HG03175 (cell line): Measurements from ENCODE around the gene PAM.
A peak's percentile ranks its signal among the peaks of the same experiment; 100 is the strongest.

ENCODE experiments used
- ATAC-seq: cut with Tn5 transposase; IDR thresholded peaks from one replicate; pipeline ENCODE4 v1.9.1; 2021; ENCODE audit warnings: mild to moderate bottlenecking, moderate library complexity; ENCODE audit not compliant: unreplicated experiment

Gene PAM

GRCh38 chr5:102927007-102927406, 171.9 kb downstream of the PAM start:
- no peak for ATAC-seq

GRCh38 chr5:102930244-102930643, 175.1 kb downstream of the PAM start:
- no peak for ATAC-seq

GRCh38 chr5:102931085-102931725, 176.1 kb downstream of the PAM start:
- no peak for ATAC-seq

GRCh38 chr5:102932781-102933180, 177.7 kb downstream of the PAM start:
- no peak for ATAC-seq

- no peak for ATAC-seq
Observed at GRCh38 chr5:102933316-102933715, 178.2 kb downstream of the PAM start.

- ATAC-seq = no peak
Observed at GRCh38 chr5:102933721-102934459, 178.8 kb downstream of the PAM start.

GRCh38 chr5:102937894-102938293, 182.8 kb downstream of the PAM start:
- no peak for ATAC-seq

- no peak for ATAC-seq
Observed at GRCh38 chr5:102941111-102941510, 186.0 kb downstream of the PAM start.

- ATAC-seq = no peak
Observed at GRCh38 chr5:102946414-102946813, 191.3 kb downstream of the PAM start.

GRCh38 chr5:102946971-102947370, 191.9 kb downstream of the PAM start:
- no peak for ATAC-seq

- ATAC-seq = no peak
Observed at GRCh38 chr5:102955488-102955887, 200.4 kb downstream of the PAM start.

- ATAC-seq = no peak
Observed at GRCh38 chr5:102956599-102956998, 201.5 kb downstream of the PAM start.

- no peak for ATAC-seq
Observed at GRCh38 chr5:102957141-102957540, 202.0 kb downstream of the PAM start.

GRCh38 chr5:102958481-102959011, 203.4 kb downstream of the PAM start:
- ATAC-seq = peak; percentile 16

GRCh38 chr5:102959055-102959454, 203.9 kb downstream of the PAM start:
- ATAC-seq = peak; percentile 62

- ATAC-seq = no peak
Observed at GRCh38 chr5:102961671-102962070, 206.6 kb downstream of the PAM start.

GRCh38 chr5:102965653-102966052, 210.5 kb downstream of the PAM start:
- no peak for ATAC-seq

GRCh38 chr5:102969641-102970040, 214.5 kb downstream of the PAM start:
- ATAC-seq = no peak

GRCh38 chr5:102971676-102972293, 216.7 kb downstream of the PAM start:
- ATAC-seq = peak; percentile 43

GRCh38 chr5:102974177-102974576, 219.1 kb downstream of the PAM start:
- ATAC-seq = no peak

GRCh38 chr5:102975045-102975444, 219.9 kb downstream of the PAM start:
- no peak for ATAC-seq
